H1 (cell line): ENCODE results near the gene MAS1L.

Experiments
- FOSL1 ChIP-seq: IDR thresholded peaks from 2 replicates; pipeline ENCODE4 v1.6.1; 2011; ENCODE audit warnings: mild to moderate bottlenecking, low read depth, low read length, moderate library complexity; ENCODE audit not compliant: insufficient read depth
- HDAC2 ChIP-seq, 2 experiments: fragments of 300-600 bp in 1 of 2; sonication (generic) in 1 of 2; IDR thresholded peaks; 2 replicates each; pipeline ENCODE4 v1.6.1; 2011 to 2012; ENCODE audit warnings: low read depth in 2 of 2, low read length in 2 of 2, mild to moderate bottlenecking in 2 of 2, moderate library complexity in 2 of 2, borderline replicate concordance in 1 of 2, inconsistent platforms in 1 of 2
- TCF12 ChIP-seq: IDR thresholded peaks from 2 replicates; pipeline ENCODE4 v1.6.1; 2011; ENCODE audit warnings: low read depth, mild to moderate bottlenecking, low read length

DNA sequence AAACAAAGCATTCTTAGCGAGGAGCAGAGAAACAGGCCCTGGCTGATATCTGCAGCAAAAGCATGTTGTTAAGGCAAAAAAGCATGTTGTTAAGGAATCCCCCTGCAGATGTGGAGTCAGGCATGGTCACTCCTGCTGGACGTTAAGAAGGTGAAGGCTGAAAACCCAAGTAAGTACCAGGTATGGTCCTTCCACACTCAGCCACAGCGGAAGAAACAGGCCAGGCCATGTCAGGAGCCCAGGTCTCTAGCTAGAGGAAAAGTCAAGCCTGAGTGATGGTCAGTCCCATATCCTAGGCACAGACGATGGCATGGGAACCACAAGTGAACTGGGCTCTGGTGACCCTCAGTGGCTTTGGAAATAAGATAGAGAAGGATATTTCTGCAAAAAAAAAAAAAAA is 32.5 kb upstream of the MAS1L start:
- TF ChIP-seq HDAC2 (IDR thresholded peaks at IDR 0.05; ENCODE audit: borderline replicate concordance in 1 of 2, low read depth in 2 of 2, low read length in 2 of 2) (no peak), FOSL1 (no peak), TCF12 (no peak)
